ENCODE results near the gene POLQ.

POLQ gene

GRCh38 chr3:121490161-121490560 is 55.6 kb downstream of the POLQ start:
- no peak for DNase-seq (ENCODE audit: low read depth)
- H3K4me3 ChIP-seq (ENCODE audit: low read depth, low read length), result no peak overlapping the region
- TF ChIP-seq CTCF (conservative IDR thresholded peaks at IDR 0.05; ENCODE audit: low read depth, low read length), result no peak

- DNase-seq (ENCODE audit: low read depth), result peak; percentile 51
- peak; percentile 43 for TF ChIP-seq CTCF (conservative IDR thresholded peaks at IDR 0.05; ENCODE audit: low read depth, low read length)
- H3K4me3 ChIP-seq (ENCODE audit: low read depth, low read length), result no peak overlapping the region
Measured at GRCh38 chr3:121488628-121489027, 57.2 kb downstream of the POLQ start.

- TF ChIP-seq CTCF (conservative IDR thresholded peaks at IDR 0.05; ENCODE audit: low read depth, low read length), result no peak
- no peak overlapping the region for H3K4me3 ChIP-seq (ENCODE audit: low read depth, low read length)
- DNase-seq (ENCODE audit: low read depth), result peak; percentile 47
Measured at GRCh38 chr3:121483290-121483689, 62.5 kb downstream of the POLQ start.

- TF ChIP-seq CTCF (conservative IDR thresholded peaks at IDR 0.05; ENCODE audit: low read depth, low read length), result no peak
- H3K4me3 ChIP-seq (ENCODE audit: low read depth, low read length), result no peak overlapping the region
Measured at GRCh38 chr3:121482660-121483059, 63.1 kb downstream of the POLQ start.

GRCh38 chr3:121481106-121481880 is 64.5 kb downstream of the POLQ start:
- DNase-seq (ENCODE audit: low read depth), result peak; percentile 35
- no peak for TF ChIP-seq CTCF (conservative IDR thresholded peaks at IDR 0.05; ENCODE audit: low read depth, low read length)
- no peak overlapping the region for H3K4me3 ChIP-seq (ENCODE audit: low read depth, low read length)

More at GRCh38 chr3:121482660-121483059, 63.1 kb downstream of the POLQ start:
- DNase-seq (ENCODE audit: low read depth), result peak; percentile 76

GRCh38 chr3:121477589-121477988 is 68.2 kb downstream of the POLQ start:
- DNase-seq (ENCODE audit: low read depth), result peak; percentile 76
- no peak for TF ChIP-seq CTCF (conservative IDR thresholded peaks at IDR 0.05; ENCODE audit: low read depth, low read length)
- no peak overlapping the region for H3K4me3 ChIP-seq (ENCODE audit: low read depth, low read length)

GRCh38 chr3:121473001-121473400 is 72.8 kb downstream of the POLQ start:
- DNase-seq (ENCODE audit: low read depth), result no peak
- no peak for TF ChIP-seq CTCF (conservative IDR thresholded peaks at IDR 0.05; ENCODE audit: low read depth, low read length)

More at GRCh38 chr3:121473001-121473400, 72.8 kb downstream of the POLQ start:
- H3K4me3 ChIP-seq (ENCODE audit: low read depth, low read length), result no peak overlapping the region
